HG02970 (cell line): ENCODE results near the gene LBHD2.
"Not testable (repeated sequence)": the region's sequence is repeated elsewhere in the genome, so short reads cannot be mapped to it uniquely, and the experiment has no call there.

Experiments
- ATAC-seq: cut with Tn5 transposase; IDR thresholded peaks from one replicate; pipeline ENCODE4 v1.9.1; 2021; ENCODE audit warnings: mild to moderate bottlenecking, moderate library complexity, moderate number of reproducible peaks; ENCODE audit not compliant: unreplicated experiment, low FRiP score

Gene LBHD2

GRCh38 chr14:103102689-103103260 is 18.8 kb downstream of the LBHD2 start:
- no peak for ATAC-seq

- ATAC-seq = no peak
Observed at GRCh38 chr14:103103461-103104388, 19.7 kb downstream of the LBHD2 start.

DNA sequence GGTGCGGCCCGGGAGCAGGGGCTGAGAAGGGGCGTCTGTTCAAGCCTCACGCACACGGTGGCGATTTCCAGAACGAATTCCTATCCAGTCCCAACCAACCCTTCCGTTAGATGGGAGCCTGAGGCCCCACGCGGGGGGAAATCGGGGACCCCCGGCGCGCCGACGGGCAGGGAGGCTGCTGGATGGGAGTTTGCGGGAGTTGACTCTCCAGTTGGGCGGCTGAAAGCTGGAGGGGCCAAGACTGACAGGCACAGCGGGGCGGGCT is 20.3 kb downstream of the LBHD2 start:
- no peak for ATAC-seq

DNA sequence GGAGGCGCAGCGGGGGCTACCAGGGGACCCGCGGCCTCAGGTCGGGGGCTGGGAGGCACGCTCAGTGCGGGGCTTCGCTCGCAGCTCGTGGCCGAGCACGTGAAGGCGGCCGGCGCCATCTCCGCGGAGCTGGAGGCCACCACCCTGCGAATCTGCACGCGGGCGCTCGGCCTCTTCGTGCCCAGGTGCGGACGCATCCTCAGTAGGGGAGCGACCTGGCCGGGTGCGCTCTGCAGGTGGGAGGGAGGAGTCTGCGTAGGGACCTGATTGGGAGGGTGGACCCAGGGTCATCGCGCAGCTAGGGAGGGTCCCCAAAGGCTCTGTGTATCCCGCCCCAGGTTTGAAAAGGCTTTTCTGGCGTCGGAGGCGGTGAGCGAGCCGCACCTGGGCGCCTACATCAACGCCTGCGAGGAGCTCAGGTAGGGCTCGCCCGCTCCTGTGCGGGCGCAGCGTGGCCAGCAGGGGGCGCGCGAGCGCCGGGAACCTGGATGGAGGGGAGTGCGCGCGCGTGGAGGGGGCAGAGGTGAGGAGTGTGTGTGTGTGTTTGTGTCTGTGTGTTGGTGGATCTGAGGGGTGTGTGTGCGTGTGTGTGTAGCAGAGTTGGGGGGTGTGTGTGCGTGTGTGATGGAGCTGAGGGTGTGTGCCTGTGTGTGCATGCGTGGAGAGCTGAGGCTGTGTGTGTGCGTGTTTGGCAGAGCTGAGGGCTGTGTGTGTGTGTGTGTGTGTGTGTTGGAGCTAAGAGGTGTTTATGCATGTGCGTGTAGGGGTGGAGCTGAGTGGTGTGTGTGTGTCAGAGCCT is 20.8 kb downstream of the LBHD2 start:
- ATAC-seq = peak; percentile 47

GRCh38 chr14:103105580-103106150 is 21.7 kb downstream of the LBHD2 start:
- ATAC-seq = no peak

DNA sequence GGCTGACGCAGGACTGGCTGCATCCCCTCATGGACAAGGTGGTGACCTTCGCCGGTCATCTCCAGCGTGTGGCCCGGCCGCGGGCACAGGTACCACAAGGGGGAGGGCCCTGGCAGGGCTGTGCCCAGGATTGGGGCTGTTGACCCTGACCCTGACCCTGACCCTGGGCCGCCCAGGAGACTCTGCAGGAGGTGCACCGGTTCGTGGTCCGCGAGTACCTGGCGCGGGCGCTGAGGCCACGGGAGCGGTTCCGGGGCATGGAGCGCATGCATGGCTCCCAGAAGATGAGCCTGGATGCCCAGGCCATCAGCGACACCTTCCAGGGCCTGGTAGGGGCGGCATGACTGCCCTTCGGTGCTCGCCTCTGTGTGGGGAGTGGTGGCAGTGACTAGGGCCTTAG is 23.4 kb downstream of the LBHD2 start:
- ATAC-seq = no peak

- no peak for ATAC-seq
Observed at GRCh38 chr14:103107941-103108748, 24.1 kb downstream of the LBHD2 start.

DNA sequence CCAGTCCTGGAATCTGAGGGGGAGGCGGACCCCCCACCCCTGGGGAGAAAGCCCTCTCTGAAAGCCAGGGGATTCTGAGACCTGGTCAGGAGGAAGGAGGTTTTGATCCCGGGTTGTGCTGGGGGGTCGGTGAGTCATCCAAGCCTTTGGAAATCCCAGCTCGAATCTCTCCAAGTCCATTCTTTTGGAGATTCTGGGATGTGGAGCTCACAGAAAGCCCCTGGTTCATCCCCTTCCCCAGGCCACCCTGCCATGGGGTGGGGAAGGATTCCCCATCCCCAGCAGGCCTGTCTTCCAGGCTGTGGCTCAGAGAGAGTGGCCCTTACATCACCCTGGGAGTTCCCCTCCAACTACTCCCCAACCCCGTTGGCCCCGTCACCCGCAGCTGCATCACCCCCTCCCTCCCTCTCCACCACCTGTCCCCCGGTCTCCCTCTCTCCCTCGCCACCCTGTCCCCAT is 24.8 kb downstream of the LBHD2 start:
- ATAC-seq = no peak

DNA sequence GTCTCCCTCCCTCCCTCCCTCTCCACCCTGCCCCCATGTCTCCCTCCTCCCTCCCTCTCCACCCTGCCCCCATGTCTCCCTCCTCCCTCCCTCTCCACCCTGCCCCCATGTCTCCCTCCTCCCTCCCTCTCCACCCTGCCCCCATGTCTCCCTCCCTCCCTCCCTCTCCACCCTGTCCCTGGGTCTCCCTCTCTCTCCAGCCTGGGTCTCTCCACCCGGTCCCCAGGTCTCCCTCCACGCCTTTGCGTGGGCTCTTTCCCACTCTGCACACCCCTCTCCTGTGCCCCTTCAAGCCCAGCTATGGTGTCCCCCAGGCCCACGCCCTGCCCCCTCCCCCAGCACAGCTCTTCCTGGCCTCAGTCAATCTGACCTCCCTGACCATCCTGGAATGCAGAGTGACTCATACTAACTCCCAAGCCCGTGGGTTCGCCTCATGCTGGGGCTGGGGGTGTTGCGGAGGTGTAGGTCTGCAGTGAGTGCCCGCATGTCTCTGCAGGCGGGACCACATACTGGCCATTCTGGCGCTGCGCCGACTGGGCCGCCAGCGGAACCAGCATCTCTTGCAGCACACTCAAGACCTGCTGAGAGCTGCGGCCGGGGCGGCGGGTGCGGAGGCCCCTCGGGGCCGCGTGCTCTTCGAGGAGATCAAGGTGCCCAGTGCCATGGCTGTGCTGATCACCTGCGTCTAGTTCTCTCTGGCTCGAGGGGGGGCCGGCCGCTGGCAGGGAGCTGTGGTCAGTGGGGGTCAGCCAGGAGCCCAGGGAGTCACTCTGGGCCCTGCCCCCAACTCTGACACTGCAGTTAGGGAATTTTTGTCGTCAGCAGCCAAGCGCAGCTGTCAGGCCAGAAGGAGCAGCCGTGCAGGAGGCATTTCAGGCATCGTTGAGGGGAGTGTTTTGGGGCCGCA is 25.8 kb downstream of the LBHD2 start:
- ATAC-seq = no peak

DNA sequence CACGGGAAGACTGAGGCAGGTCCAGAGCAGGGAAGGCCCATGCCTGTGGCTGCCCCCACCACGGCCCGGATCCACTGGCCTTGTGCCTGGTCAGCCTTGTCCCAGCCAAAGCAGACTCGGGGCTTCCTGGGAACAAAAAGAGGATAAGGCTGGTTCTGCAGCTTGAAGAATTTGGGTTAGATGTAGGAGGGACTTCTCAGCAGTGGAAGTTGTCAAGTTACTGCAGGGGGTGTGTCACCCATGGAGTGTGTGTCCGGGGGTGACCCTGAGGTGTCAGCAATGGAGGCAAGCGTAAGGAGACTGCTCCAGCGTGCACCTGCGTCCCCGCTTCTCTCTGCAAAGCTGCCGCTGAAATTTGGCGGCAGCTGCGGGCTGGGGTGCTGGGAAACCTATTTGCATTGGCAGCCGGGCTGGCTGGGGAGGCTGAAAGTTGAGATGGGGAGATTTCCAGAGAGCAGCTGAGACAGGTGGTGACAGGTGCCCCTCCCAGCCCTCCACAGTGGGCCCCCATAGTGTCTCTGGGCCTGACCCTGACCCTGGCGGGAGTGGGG is 26.7 kb downstream of the LBHD2 start:
- ATAC-seq = no peak

- no peak for ATAC-seq
Observed at GRCh38 chr14:103111232-103111868, 27.3 kb downstream of the LBHD2 start.

DNA sequence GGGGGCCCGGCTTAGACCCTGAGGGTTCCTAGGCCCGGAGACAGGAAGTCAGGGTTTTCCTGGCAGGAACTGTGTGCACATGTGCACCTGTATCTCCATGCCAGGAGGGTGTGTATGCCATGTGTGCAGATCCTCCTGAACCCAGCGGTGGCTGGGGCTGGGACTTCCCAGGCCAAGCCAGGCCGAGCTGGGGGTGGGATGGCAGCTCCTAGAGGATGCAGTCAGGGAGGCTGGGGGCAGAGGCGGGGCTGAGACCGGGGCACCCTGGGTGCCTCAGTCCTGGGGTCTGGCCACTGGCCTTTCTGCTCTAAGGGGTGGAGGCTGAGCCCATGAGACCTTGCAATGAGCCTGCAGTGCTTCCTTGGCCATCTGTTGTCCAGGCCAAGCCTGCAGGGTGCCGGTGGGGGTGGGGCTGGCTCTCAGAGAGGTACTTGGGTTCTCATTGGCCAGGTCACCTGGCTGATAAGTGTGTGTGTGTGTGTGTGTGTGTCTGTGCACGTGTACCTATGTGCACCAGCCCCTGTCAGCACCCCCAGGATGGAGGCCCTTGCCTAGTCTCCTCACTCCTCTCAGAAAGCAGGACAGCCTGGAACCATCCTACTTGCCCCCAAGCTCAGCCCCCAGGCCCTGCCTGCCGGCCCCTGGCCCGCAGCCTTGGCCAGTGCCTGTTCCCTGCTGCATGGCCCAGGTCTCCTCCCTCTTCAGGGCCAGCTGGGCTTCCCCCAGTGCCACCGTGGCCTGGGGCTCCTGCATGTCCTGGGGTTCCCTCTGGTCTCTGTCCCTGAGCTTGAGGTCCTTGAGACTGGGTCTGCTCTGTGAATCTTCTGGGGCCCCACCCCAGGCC is 28.6 kb downstream of the LBHD2 start:
- ATAC-seq = no peak

- no peak for ATAC-seq
Observed at GRCh38 chr14:103113303-103113702, 29.3 kb downstream of the LBHD2 start.

- ATAC-seq = no peak
Observed at GRCh38 chr14:103113774-103114173, 29.8 kb downstream of the LBHD2 start.

- ATAC-seq = not testable (repeated sequence)
Observed at GRCh38 chr14:103115086-103115679, 31.2 kb downstream of the LBHD2 start.

DNA sequence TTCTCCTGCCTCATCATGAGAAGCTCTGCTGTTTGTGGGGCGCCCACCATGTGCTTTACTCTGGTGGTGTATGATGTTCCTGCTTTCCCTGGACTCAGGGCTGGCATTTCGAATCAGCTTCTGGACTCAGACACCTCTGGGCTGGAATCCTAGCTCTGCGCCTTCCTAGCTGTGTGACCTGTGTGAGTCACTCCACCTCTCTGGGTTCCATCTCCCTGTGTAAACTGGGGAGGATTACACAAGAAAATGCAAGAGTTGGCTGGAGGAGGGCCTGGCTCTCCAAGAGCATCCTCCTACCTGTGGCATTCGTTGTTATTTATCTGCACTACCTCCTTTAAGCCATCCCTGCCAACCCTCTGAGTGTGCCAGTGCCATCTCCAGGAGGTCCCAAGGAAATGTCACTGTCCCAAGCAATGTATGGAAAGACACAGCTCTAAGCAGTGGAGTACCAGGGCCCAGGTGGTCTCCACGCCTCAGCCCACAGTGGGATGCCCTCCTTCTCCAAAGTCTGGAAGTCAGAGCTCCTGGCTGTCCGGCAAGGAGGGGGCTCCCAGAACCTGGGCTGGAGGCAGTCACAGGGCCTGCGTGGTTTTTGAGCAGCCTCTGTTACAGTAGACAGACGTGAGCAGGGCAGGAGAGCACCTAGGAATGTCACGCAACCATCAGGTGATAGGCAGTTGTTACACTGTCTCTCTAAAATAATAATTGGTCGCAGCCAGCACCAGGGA is 32.0 kb downstream of the LBHD2 start:
- no peak for ATAC-seq
